A549 (cell line): ENCODE results near the gene CCDC87. TPM values are rescaled to one million over a fixed set of nuclear protein-coding genes. Genes with fewer than 3 reads are reported as not detected.

Experiments
- ATAC-seq, 2 experiments: fragments of 200-7000 bp in 1 of 2; fragments of >200 bp in 1 of 2; cut with Nextera tagmentation in 1 of 2; cut with Tn5 transposase in 1 of 2; 3 replicates each; pipeline versions ENCODE4 v1.8.0 to v1.9.1; 2018 to 2020; ENCODE audit warnings: mild to moderate bottlenecking in 1 of 2, moderate library complexity in 1 of 2
- CTCF ChIA-PET: fragments of 300-600 bp; sonication (Branson Sonifier 250); formaldehyde crosslinking; extraction: SDS; loops from one replicate; lab custom pipeline; 2021; ENCODE audit warnings: antibody characterized with exemption, inconsistent platforms; lab: Yijun Ruan, JAX
- POLR2A ChIA-PET: fragments of 350-600 bp; formaldehyde crosslinking; extraction: SDS; loops from one replicate; lab custom pipeline; 2021; ENCODE audit warnings: antibody characterized with exemption, inconsistent platforms; lab: Yijun Ruan, JAX
- DNase-seq, 2 experiments: peaks; one replicate each; pipeline versions ENCODE4 v3.0.0 to v3.0.0-alpha.2; 2011 to 2016; ENCODE audit warnings: low read depth in 1 of 2, low spot score in 1 of 2
- FAIRE-seq: peaks from 2 replicates; lab custom pipeline; 2011; peaks lifted over from hg19 to GRCh38; lab: Jason Lieb, UNC
- H3K27ac ChIP-seq, 2 experiments: fragments of >200 bp; sonication (Bioruptor Twin); formaldehyde crosslinking; 3 replicates each; pipeline ENCODE4 v1.5.1; 2016 to 2017
- H3K4me1 ChIP-seq: fragments of >200 bp; sonication (Bioruptor Twin); formaldehyde crosslinking; 3 replicates; pipeline ENCODE4 v1.6.1; 2016
- H3K4me2 ChIP-seq: fragments of >200 bp; sonication (Bioruptor Twin); formaldehyde crosslinking; 3 replicates; pipeline ENCODE4 v1.6.1; 2016
- H3K4me3 ChIP-seq: fragments of >200 bp; sonication (Bioruptor Twin); formaldehyde crosslinking; 3 replicates; pipeline ENCODE4 v1.5.1; 2016
- H3K9me3 ChIP-seq: fragments of >200 bp; sonication (Bioruptor Twin); formaldehyde crosslinking; 3 replicates; pipeline ENCODE4 v1.6.1; 2016
- BCL3 ChIP-seq: fragments of >200 bp; sonication (Bioruptor Twin); formaldehyde crosslinking; IDR thresholded peaks from 3 replicates; pipeline ENCODE4 v1.6.1; 2016
- BHLHE40 ChIP-seq: IDR thresholded peaks from 2 replicates; pipeline ENCODE4 v1.6.1; 2012; ENCODE audit warnings: low read depth, low read length, inconsistent platforms
- CHD2 ChIP-seq: fragments of 150-350 bp; IDR thresholded peaks from 2 replicates; pipeline ENCODE4 v1.6.1; 2014; ENCODE audit warnings: low read length; ENCODE audit not compliant: partially characterized antibody
- ESRRA ChIP-seq: fragments of 150-350 bp; IDR thresholded peaks from 2 replicates; pipeline ENCODE4 v1.6.1; 2014; ENCODE audit warnings: mild to moderate bottlenecking, low read length, borderline replicate concordance
- FOSL2 ChIP-seq, 2 experiments: fragments of 450-650 bp in 1 of 2; fragments of >200 bp in 1 of 2; sonication (Bioruptor Twin) in 1 of 2; formaldehyde crosslinking; IDR thresholded peaks; 2 replicates each; pipeline versions ENCODE4 v1.5.0 to v1.6.1; 2016 to 2020; ENCODE audit warnings: mild to moderate bottlenecking in 1 of 2, moderate library complexity in 1 of 2
- HDAC2 ChIP-seq: fragments of 200-600 bp; sonication (generic); IDR thresholded peaks from 2 replicates; pipeline ENCODE4 v1.6.1; 2016
- HOXB13 ChIP-seq: fragments of 250-450 bp; sonication (Bioruptor Pico); IDR thresholded peaks from 2 replicates; pipeline ENCODE4 v1.5.0; 2020; ENCODE audit warnings: low read depth, mild to moderate bottlenecking, moderate library complexity
- MAZ ChIP-seq: fragments of 150-350 bp; IDR thresholded peaks from 2 replicates; pipeline ENCODE4 v1.6.1; 2014; ENCODE audit warnings: antibody characterized with exemption, low read depth, low read length, borderline replicate concordance
- MYC ChIP-seq: IDR thresholded peaks from 2 replicates; pipeline ENCODE4 v1.6.1; 2012; ENCODE audit warnings: mild to moderate bottlenecking, inconsistent platforms, low read length, improper control_type of control experiment, borderline replicate concordance
- RAD21 ChIP-seq, 2 experiments: fragments of >200 bp in 1 of 2; sonication (Bioruptor Twin) in 1 of 2; formaldehyde crosslinking in 1 of 2; IDR thresholded peaks in 1 of 2; conservative IDR thresholded peaks in 1 of 2; 2 replicates in 1 of 2; 3 replicates in 1 of 2; pipeline ENCODE4 v1.6.1; 2012 to 2018; ENCODE audit warnings: inconsistent platforms in 1 of 2
- RCOR1 ChIP-seq: fragments of 150-350 bp; IDR thresholded peaks from 2 replicates; pipeline ENCODE4 v1.6.1; 2014; ENCODE audit warnings: antibody characterized with exemption, low read length, low read depth
- SMC3 ChIP-seq: fragments of >200 bp; sonication (Bioruptor Twin); formaldehyde crosslinking; IDR thresholded peaks from 3 replicates; pipeline ENCODE4 v1.6.1; 2018; ENCODE audit warnings: inconsistent platforms
- ZC3H11A ChIP-seq: fragments of 450-650 bp; IDR thresholded peaks from 2 replicates; pipeline ENCODE4 v1.6.1; 2014; ENCODE audit warnings: antibody characterized with exemption, mild to moderate bottlenecking
- ZFP36 ChIP-seq: fragments of 450-650 bp; IDR thresholded peaks from 2 replicates; pipeline ENCODE4 v1.6.1; 2014; ENCODE audit warnings: borderline replicate concordance; ENCODE audit not compliant: partially characterized antibody
- ZSCAN20 ChIP-seq: fragments of 250-450 bp; sonication (Bioruptor Pico); IDR thresholded peaks from 2 replicates; pipeline ENCODE4 v1.8.0; 2022; ENCODE audit warnings: mild to moderate bottlenecking, moderate library complexity
- WGBS: methylation state at CpG from one replicate; pipeline ENCODE4 v1.1.6; 2017; ENCODE audit errors: missing lambda C conversion rate; 5-methylcytosine and 5-hydroxymethylcytosine counted together
- polyA plus RNA-seq, 4 experiments: library from polyadenylated mRNA; depleted of rRNA in 3 of 4; stranded (reverse); fragments of >200 nt; fragmentation: RNase III in 1 of 4; extraction: RNeasy Plus Mini Kit Qiagen cat#74134 plus additional on column Dnase treatment in 1 of 4; gene quantifications; 2 replicates in 3 of 4; 3 replicates in 1 of 4; pipeline ENCODE4 v1.2.3, GENCODE V29; 2011 to 2017
- TF ChIP-seq, protein P1 (sequence below): IDR thresholded peaks from 2 replicates; pipeline ENCODE4 v1.6.1; 2012
- TF ChIP-seq, protein P2 (sequence below): fragments of >200 bp; sonication (Bioruptor Twin); formaldehyde crosslinking; IDR thresholded peaks from 3 replicates; pipeline ENCODE4 v1.5.1; 2016

The CCDC87 gene
- polyA plus RNA-seq, 2 of the 4 experiments (the other 2 are of a cell fraction): 0.47 to 0.68 TPM

DNA sequence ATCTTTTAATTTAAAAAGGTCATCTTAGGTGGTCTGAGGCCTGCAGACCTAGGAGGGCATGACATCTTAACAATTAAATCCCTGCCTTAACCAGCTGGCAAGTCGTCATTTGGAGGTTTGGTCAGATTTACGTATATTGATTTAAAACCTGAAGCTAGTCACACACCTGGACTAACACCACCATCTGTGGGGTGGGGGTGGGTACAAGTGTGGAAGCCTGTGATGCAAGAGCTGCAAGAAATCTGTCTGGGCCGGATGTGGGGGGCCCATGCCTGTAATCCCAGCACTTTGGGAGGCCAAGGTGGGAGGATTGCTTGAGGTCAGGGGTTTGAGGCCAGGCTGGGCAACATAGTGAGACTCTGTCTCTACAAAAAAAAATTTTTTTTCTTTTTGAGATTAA lies 11.6 kb downstream of the CCDC87 start (continued):
- TF ChIP-seq RCOR1: no peak
- TF ChIP-seq HOXB13 (CRISPR knock-in tag): no peak
- TF ChIP-seq ZC3H11A: no peak
- no peak for TF ChIP-seq ZSCAN20
- no peak for TF ChIP-seq ESRRA
- TF ChIP-seq CHD2: no peak
- TF ChIP-seq MAZ: no peak
- TF ChIP-seq HDAC2: no peak

- no peak for DNase-seq
- Histone ChIP-seq H3K27ac (no peak overlapping the region), H3K9me3 (0 out of 3 replicates have a peak, but pooled peaks cover 5% of the 10 kb centered on the region), H3K4me3 (no peak overlapping the region)
- no peak for FAIRE-seq
- no peak for ATAC-seq
- 94% methylated on average over 5 of the region's 5 CpGs for WGBS
- POLR2A ChIA-PET: no interaction called here
- no peak for TF ChIP-seq FOSL2 (IDR thresholded peaks at IDR 0.05)
- no peak for TF ChIP-seq FOSL2 (CRISPR knock-in tag; IDR thresholded peaks at IDR 0.05)
- TF ChIP-seq ZFP36: no peak
- TF ChIP-seq MYC: no peak
- no peak for TF ChIP-seq HOXB13 (CRISPR knock-in tag)
- no peak for TF ChIP-seq BCL3
- no peak for TF ChIP-seq BHLHE40
- TF ChIP-seq, all 56 proteins: peak for 0
- Histone ChIP-seq H3K4me1 (peaks cover 4% of the 10 kb centered on the region; the same call in 2 of the 3 replicates), H3K4me2 (no peak overlapping the region)
- CTCF ChIA-PET: interaction anchor here (0.6 to 6.9 kb wide), 5 partner anchors 11 to 1249 kb away, joined by 3 to 89 read pairs (median 15); partner anchors contain the start of genes CCDC87, CCS, CTSF and RBM4B
These were observed 12.1 kb downstream of the CCDC87 start for GRCh38 chr11:66580803-66581202.

- H3K4me1 ChIP-seq: peaks cover 9% of the 10 kb centered on the region
- DNase-seq (peak; percentile 62 to 87), FAIRE-seq (no peak), ATAC-seq (peak; percentile 93 to 95)
- TF ChIP-seq, protein P1, sequence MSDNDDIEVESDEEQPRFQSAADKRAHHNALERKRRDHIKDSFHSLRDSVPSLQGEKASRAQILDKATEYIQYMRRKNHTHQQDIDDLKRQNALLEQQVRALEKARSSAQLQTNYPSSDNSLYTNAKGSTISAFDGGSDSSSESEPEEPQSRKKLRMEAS: peak; percentile 45; the same call in 1 of the 2 replicates
- peak; percentile 67 to 73 for TF ChIP-seq RAD21 (conservative IDR thresholded peaks at IDR 0.05 in 1 of 2, IDR thresholded peaks at IDR 0.05 in 1 of 2)
- no peak for TF ChIP-seq BCL3
- TF ChIP-seq SMC3: peak; percentile 78
- TF ChIP-seq, protein P2, sequence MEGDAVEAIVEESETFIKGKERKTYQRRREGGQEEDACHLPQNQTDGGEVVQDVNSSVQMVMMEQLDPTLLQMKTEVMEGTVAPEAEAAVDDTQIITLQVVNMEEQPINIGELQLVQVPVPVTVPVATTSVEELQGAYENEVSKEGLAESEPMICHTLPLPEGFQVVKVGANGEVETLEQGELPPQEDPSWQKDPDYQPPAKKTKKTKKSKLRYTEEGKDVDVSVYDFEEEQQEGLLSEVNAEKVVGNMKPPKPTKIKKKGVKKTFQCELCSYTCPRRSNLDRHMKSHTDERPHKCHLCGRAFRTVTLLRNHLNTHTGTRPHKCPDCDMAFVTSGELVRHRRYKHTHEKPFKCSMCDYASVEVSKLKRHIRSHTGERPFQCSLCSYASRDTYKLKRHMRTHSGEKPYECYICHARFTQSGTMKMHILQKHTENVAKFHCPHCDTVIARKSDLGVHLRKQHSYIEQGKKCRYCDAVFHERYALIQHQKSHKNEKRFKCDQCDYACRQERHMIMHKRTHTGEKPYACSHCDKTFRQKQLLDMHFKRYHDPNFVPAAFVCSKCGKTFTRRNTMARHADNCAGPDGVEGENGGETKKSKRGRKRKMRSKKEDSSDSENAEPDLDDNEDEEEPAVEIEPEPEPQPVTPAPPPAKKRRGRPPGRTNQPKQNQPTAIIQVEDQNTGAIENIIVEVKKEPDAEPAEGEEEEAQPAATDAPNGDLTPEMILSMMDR: peak; percentile 69
- H3K9me3 ChIP-seq: 0 out of 3 replicates have a peak, but pooled peaks cover 5% of the 10 kb centered on the region
- H3K4me3 ChIP-seq: no peak overlapping the region
- ChIA-PET POLR2A (interaction anchor here (0.7 to 1.1 kb wide), 2 partner anchors 75 to 99 kb away, joined by 3 read pairs; partner anchors contain the start of gene RBM4B), CTCF (interaction anchor here (0.5 to 6.9 kb wide), 23 partner anchors 10 to 428 kb away, joined by 3 to 89 read pairs (median 4); partner anchors contain the start of genes CCDC87, CCS, CTSF and RBM4)
- WGBS: 19% methylated on average over 25 of the region's 25 CpGs
- no peak overlapping the region for H3K27ac ChIP-seq
- H3K4me2 ChIP-seq: peak overlapping the region; percentile 68
These were observed 13.8 kb downstream of the CCDC87 start for GRCh38 chr11:66579017-66579606.
